HepG2 (cell line): ENCODE results near the gene CMTM3. TPM values are rescaled to one million over a fixed set of nuclear protein-coding genes. Genes with fewer than 3 reads are reported as not detected.
A peak's percentile ranks its signal among the peaks of the same experiment; 100 is the strongest.

Source experiments
- ATAC-seq: fragments of 200-7000 bp; cut with Tn5 transposase; 3 replicates; pipeline ENCODE4 v1.9.1; 2020; ENCODE audit warnings: mild to moderate bottlenecking, moderate library complexity
- BruUV-seq: library from RNA; stranded (reverse); fragments of 400-500 nt; replicated peaks from 2 replicates; lab custom pipeline; 2021; lab: Mats Ljungman, UMichigan
- CTCF ChIA-PET: fragments of 300-600 bp; formaldehyde crosslinking; extraction: SDS; loops from one replicate; lab custom pipeline; 2021; ENCODE audit warnings: low total read pairs, inconsistent platforms, low intra/inter-chr PET ratio; lab: Yijun Ruan, JAX
- POLR2A ChIA-PET: fragments of 350-600 bp; sonication (Branson Sonifier 250); formaldehyde crosslinking; loops from one replicate; lab custom pipeline; 2020; ENCODE audit warnings: antibody characterized with exemption, inconsistent platforms; lab: Yijun Ruan, JAX
- DNase-seq: peaks from one replicate; pipeline ENCODE4 v3.0.0-alpha.2; 2015; ENCODE audit warnings: low spot score
- FAIRE-seq: peaks from 3 replicates; lab custom pipeline; 2011; peaks lifted over from hg19 to GRCh38; lab: Jason Lieb, UNC
- H2AFZ ChIP-seq: one replicate; pipeline ENCODE4 v1.6.1; 2011; ENCODE audit warnings: low read length, inconsistent platforms
- H3K27ac ChIP-seq: fragments of 300-600 bp; 3 replicates; pipeline ENCODE4 v1.8.0; 2011; ENCODE audit warnings: mixed run types, mild to moderate bottlenecking, mixed read lengths, low read length, inconsistent platforms; ENCODE audit not compliant: insufficient read depth; ENCODE audit errors: extremely low read length
- H3K27me3 ChIP-seq, 2 experiments: fragments of 200-600 bp in 1 of 2; 2 replicates in 1 of 2; 3 replicates in 1 of 2; pipeline versions ENCODE4 v1.6.0 to v1.8.0; 2011; ENCODE audit warnings: low read length in 2 of 2, mild to moderate bottlenecking in 2 of 2, moderate library complexity in 2 of 2, inconsistent platforms in 1 of 2; ENCODE audit not compliant: insufficient read depth in 2 of 2, control insufficient read depth in 1 of 2
- H3K36me3 ChIP-seq, 2 experiments: fragments of 200-600 bp in 1 of 2; replicated peaks in 1 of 2; 2 replicates in 1 of 2; 3 replicates in 1 of 2; pipeline versions ENCODE4 v1.5.1 to v1.8.0; 2011; ENCODE audit warnings: low read length in 2 of 2, inconsistent platforms in 1 of 2; ENCODE audit not compliant: insufficient read depth in 2 of 2, control insufficient read depth in 1 of 2
- H3K4me1 ChIP-seq: 2 replicates; pipeline ENCODE4 v1.5.1; 2012; ENCODE audit warnings: low read length, inconsistent platforms; ENCODE audit not compliant: insufficient read depth
- H3K4me2 ChIP-seq: 2 replicates; pipeline ENCODE4 v1.6.0; 2011; ENCODE audit warnings: low read depth, low read length, inconsistent platforms
- H3K4me3 ChIP-seq, 3 experiments: fragments of 200-600 bp in 1 of 3; sonication (generic), shearing (Covaris generic) in 1 of 3; replicated peaks in 1 of 3; 2 replicates each; pipeline ENCODE4 v1.5.1; 2011 to 2016; ENCODE audit warnings: low read length in 3 of 3, inconsistent platforms in 2 of 3, low read depth in 2 of 3, mild to moderate bottlenecking in 2 of 3, control low read depth in 1 of 3, mixed read lengths in 1 of 3; ENCODE audit not compliant: insufficient read depth in 1 of 3
- H3K79me2 ChIP-seq: one replicate; pipeline ENCODE4 v1.6.1; 2011; ENCODE audit warnings: low read length, inconsistent platforms; ENCODE audit not compliant: insufficient read depth
- H3K9ac ChIP-seq: 2 replicates; pipeline ENCODE4 v1.6.0; 2011; ENCODE audit warnings: mild to moderate bottlenecking, low read depth, low read length, inconsistent platforms; ENCODE audit not compliant: insufficient read depth
- H3K9me3 ChIP-seq: 2 replicates; pipeline ENCODE4 v1.5.1; 2012; ENCODE audit warnings: mild to moderate bottlenecking, low read length
- H4K20me1 ChIP-seq: 2 replicates; pipeline ENCODE4 v1.6.0; 2011; ENCODE audit warnings: inconsistent platforms, mild to moderate bottlenecking, low read length, moderate library complexity; ENCODE audit not compliant: insufficient read depth
- ATF6 ChIP-seq: sonication (generic); formaldehyde crosslinking; conservative IDR thresholded peaks from 2 replicates; pipeline ENCODE4 v1.4.0; 2020; ENCODE audit warnings: missing genetic modification reagents
- FOXA3 ChIP-seq: IDR thresholded peaks from 2 replicates; pipeline ENCODE4 v1.6.1; 2016; ENCODE audit warnings: missing genetic modification reagents, missing compliant biosample characterization
- FOXO4 ChIP-seq: sonication (generic); formaldehyde crosslinking; conservative IDR thresholded peaks from 2 replicates; pipeline ENCODE4 v1.8.1; 2023; ENCODE audit warnings: missing genetic modification reagents
- FOXP1 ChIP-seq, 2 experiments: fragments of 450-650 bp in 1 of 2; IDR thresholded peaks; 2 replicates each; pipeline ENCODE4 v1.6.1; 2017 to 2018; ENCODE audit warnings: antibody characterized with exemption in 1 of 2
- HMG20A ChIP-seq: IDR thresholded peaks from 2 replicates; pipeline ENCODE4 v1.6.1; 2016; ENCODE audit warnings: borderline replicate concordance
- JUND ChIP-seq: sonication (generic); formaldehyde crosslinking; IDR thresholded peaks from 2 replicates; pipeline ENCODE4 v1.8.0; 2022; ENCODE audit warnings: mild to moderate bottlenecking, missing genetic modification reagents
- NCOA2 ChIP-seq: sonication (generic); formaldehyde crosslinking; IDR thresholded peaks from 2 replicates; pipeline ENCODE4 v1.8.0; 2022; ENCODE audit warnings: inconsistent platforms
- SOX13 ChIP-seq, 3 experiments: fragments of 450-650 bp in 1 of 3; sonication (generic) in 1 of 3; formaldehyde crosslinking in 1 of 3; IDR thresholded peaks in 2 of 3; conservative IDR thresholded peaks in 1 of 3; 2 replicates each; pipeline versions ENCODE4 v1.5.0 to v1.6.1; 2016 to 2020; ENCODE audit warnings: antibody characterized with exemption in 1 of 3, mild to moderate bottlenecking in 1 of 3, missing compliant biosample characterization in 1 of 3, missing genetic modification reagents in 1 of 3, moderate library complexity in 1 of 3
- SRSF9 ChIP-seq: fragments of 200-400 bp; formaldehyde crosslinking; IDR thresholded peaks from 2 replicates; pipeline ENCODE4 v1.6.1; 2018; ENCODE audit warnings: borderline replicate concordance, mild to moderate bottlenecking, low read depth, low read length; ENCODE audit not compliant: insufficient read depth, poor library complexity, severe bottlenecking
- ZEB1 ChIP-seq: IDR thresholded peaks from 2 replicates; pipeline ENCODE4 v1.6.1; 2012; ENCODE audit warnings: mild to moderate bottlenecking, low read depth, inconsistent platforms; ENCODE audit not compliant: insufficient replicate concordance
- ZFP41 ChIP-seq: sonication (generic); formaldehyde crosslinking; IDR thresholded peaks from 2 replicates; pipeline ENCODE4 v1.4.0; 2020; ENCODE audit warnings: mild to moderate bottlenecking, missing genetic modification reagents, borderline replicate concordance
- ZFP82 ChIP-seq: sonication (generic); formaldehyde crosslinking; IDR thresholded peaks from 2 replicates; pipeline ENCODE4 v1.5.1; 2020; ENCODE audit warnings: mild to moderate bottlenecking, missing genetic modification reagents, borderline replicate concordance
- ZKSCAN8 ChIP-seq: IDR thresholded peaks from 2 replicates; pipeline ENCODE4 v1.6.1; 2016; ENCODE audit warnings: borderline replicate concordance, missing genetic modification reagents, missing compliant biosample characterization
- ZNF224 ChIP-seq: sonication (generic); formaldehyde crosslinking; IDR thresholded peaks from 2 replicates; pipeline ENCODE4 v1.5.0; 2020; ENCODE audit warnings: mild to moderate bottlenecking, missing genetic modification reagents
- ZNF24 ChIP-seq: fragments of 450-650 bp; IDR thresholded peaks from 2 replicates; pipeline ENCODE4 v1.6.1; 2017; ENCODE audit warnings: antibody characterized with exemption, mild to moderate bottlenecking
- ZNF296 ChIP-seq: sonication (generic); formaldehyde crosslinking; conservative IDR thresholded peaks from 2 replicates; pipeline ENCODE4 v1.5.0; 2020; ENCODE audit warnings: mild to moderate bottlenecking, missing genetic modification reagents
- ZNF350 ChIP-seq: sonication (generic); formaldehyde crosslinking; IDR thresholded peaks from 2 replicates; pipeline ENCODE4 v1.4.0; 2020; ENCODE audit warnings: mild to moderate bottlenecking, low read depth, missing genetic modification reagents, borderline replicate concordance
- ZNF746 ChIP-seq: sonication (generic); formaldehyde crosslinking; IDR thresholded peaks from 2 replicates; pipeline ENCODE4 v1.8.0; 2022; ENCODE audit warnings: mild to moderate bottlenecking, missing genetic modification reagents
- ZNF777 ChIP-seq: sonication (generic); formaldehyde crosslinking; IDR thresholded peaks from 2 replicates; pipeline ENCODE4 v1.4.0; 2020; ENCODE audit warnings: missing genetic modification reagents
- ZNF782 ChIP-seq: sonication (generic); formaldehyde crosslinking; IDR thresholded peaks from 2 replicates; pipeline ENCODE4 v1.4.0; 2020; ENCODE audit warnings: missing genetic modification reagents, mild to moderate bottlenecking, borderline replicate concordance
- WGBS: methylation state at CpG from one replicate; pipeline ENCODE4 v1.1.6; 2017; ENCODE audit warnings: low lambda C conversion rate; 5-methylcytosine and 5-hydroxymethylcytosine counted together
- in situ Hi-C: cut with HindIII; loops from 2 replicates; pipeline ENCODE4 v1.10.0; 2017; ENCODE audit warnings: low pct_unique_long_range_greater_than_20kb; ENCODE audit not compliant: extremely low pct_ligation_motif_present
- intact Hi-C: fragments of 100-400 bp; cut with micrococcal nuclease; formaldehyde crosslinking; loops from one replicate; pipeline ENCODE4 v1.10.0; 2022; ENCODE audit not compliant: unreplicated experiment
- polyA plus RNA-seq, 8 experiments: library from polyadenylated mRNA; depleted of rRNA in 3 of 8; stranded (reverse) in 7 of 8; unstranded in 1 of 8; fragments of >200 nt; fragmentation: Illumina TruSeq in 4 of 8; extraction: Trizol in 4 of 8; gene quantifications; 2 replicates each; pipeline versions ENCODE4 v1.2.1 to v1.2.3, GENCODE V29; 2011 to 2016; ENCODE audit warnings: low read depth in 4 of 8, missing spikeins in 1 of 8, mixed read lengths in 1 of 8; ENCODE audit not compliant: insufficient read depth in 1 of 8
- total RNA-seq, 5 experiments: library from RNA; depleted of rRNA; stranded (reverse); fragments of >200 nt; fragmentation: Illumina TruSeq; extraction: Trizol; gene quantifications; 2 replicates each; pipeline ENCODE4 v1.2.3, GENCODE V29; 2016; ENCODE audit warnings: low read depth in 1 of 5
- TF ChIP-seq, protein P1 (sequence below): sonication (generic); formaldehyde crosslinking; IDR thresholded peaks from 2 replicates; pipeline ENCODE4 v1.8.0; 2022; ENCODE audit warnings: mild to moderate bottlenecking, missing genetic modification reagents

CMTM3 gene
- total and polyA plus RNA-seq, 2 of the 13 experiments (the other 11 are each of a cell fraction or from before 2014, with no cell fraction given) = 29.2 to 48.7 TPM

GRCh38 chr16:66617010-66617434 is 12.5 kb downstream of the CMTM3 start:
- ATAC-seq (peak; percentile 46), DNase-seq (peak; percentile 61), FAIRE-seq (peak; percentile 4)
- Histone ChIP-seq H3K27me3 (no peaks in the 10 kb centered on the region), H3K79me2 (no peaks in the 10 kb centered on the region), H3K9ac (no peak overlapping the region), H3K4me3 (no peak overlapping the region), H4K20me1 (no peaks in the 10 kb centered on the region), H2AFZ (no peak overlapping the region), H3K9me3 (no peaks in the 10 kb centered on the region), H3K36me3 (peaks cover 7 to 31% of the 10 kb centered on the region in 2 experiments), H3K4me2 (no peak overlapping the region), H3K4me1 (peaks cover 36% of the 10 kb centered on the region), H3K27ac (peak overlapping the region; percentile 39)
- ChIA-PET CTCF (no interaction called here), POLR2A (interaction anchor here (1.7 kb wide), 1 partner anchor 9 kb away, joined by 4 read pairs; no protein-coding TSS in a partner anchor)
- BruUV-seq = no TSS peak
- in situ Hi-C loops (no loop called here), intact Hi-C loops (no loop called here)
- 49% methylated on average over 2 of the region's 2 CpGs for WGBS
- TF ChIP-seq ZNF350 (CRISPR knock-in tag) (no peak), ZNF224 (no peak), ZFP41 (CRISPR knock-in tag) (no peak), ZFP82 (CRISPR knock-in tag) (no peak), ZNF746 (no peak), ZEB1 (peak; percentile 62), SOX13 (IDR thresholded peaks at IDR 0.05) (no peak), SOX13 (CRISPR knock-in tag; conservative IDR thresholded peaks at IDR 0.05 in 1 of 2, IDR thresholded peaks at IDR 0.05 in 1 of 2) (peak in 1 of 2 experiments; percentile 44; a peak in 1 of 4 replicates), ATF6 (CRISPR knock-in tag) (no peak), ZNF777 (CRISPR knock-in tag) (no peak), HMG20A (CRISPR knock-in tag) (peak; percentile 16; the same call in 1 of the 2 replicates), FOXO4 (CRISPR knock-in tag) (no peak), FOXA3 (CRISPR knock-in tag) (0 out of 2 replicates have a peak, but pooled peaks have one; percentile 22), ZNF24 (no peak), ZNF782 (CRISPR knock-in tag) (no peak), NCOA2 (CRISPR knock-in tag) (peak; percentile 19; the same call in 1 of the 2 replicates), SRSF9 (no peak), JUND (CRISPR knock-in tag) (no peak), ZNF296 (CRISPR knock-in tag) (no peak), FOXP1 (IDR thresholded peaks at IDR 0.05) (0 out of 2 replicates have a peak, but pooled peaks have one; percentile 9), FOXP1 (CRISPR knock-in tag; IDR thresholded peaks at IDR 0.05) (peak; percentile 81), ZKSCAN8 (no peak)
- TF ChIP-seq, protein P1, sequence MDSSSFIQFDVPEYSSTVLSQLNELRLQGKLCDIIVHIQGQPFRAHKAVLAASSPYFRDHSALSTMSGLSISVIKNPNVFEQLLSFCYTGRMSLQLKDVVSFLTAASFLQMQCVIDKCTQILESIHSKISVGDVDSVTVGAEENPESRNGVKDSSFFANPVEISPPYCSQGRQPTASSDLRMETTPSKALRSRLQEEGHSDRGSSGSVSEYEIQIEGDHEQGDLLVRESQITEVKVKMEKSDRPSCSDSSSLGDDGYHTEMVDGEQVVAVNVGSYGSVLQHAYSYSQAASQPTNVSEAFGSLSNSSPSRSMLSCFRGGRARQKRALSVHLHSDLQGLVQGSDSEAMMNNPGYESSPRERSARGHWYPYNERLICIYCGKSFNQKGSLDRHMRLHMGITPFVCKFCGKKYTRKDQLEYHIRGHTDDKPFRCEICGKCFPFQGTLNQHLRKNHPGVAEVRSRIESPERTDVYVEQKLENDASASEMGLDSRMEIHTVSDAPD (CRISPR knock-in tag) = no peak
